Measurements from ENCODE around the gene SHISA5. TPM values are rescaled to one million over a fixed set of nuclear protein-coding genes. Genes with fewer than 3 reads are reported as not detected.

Gene SHISA5
- total and polyA plus RNA-seq, 2 experiments from 2014 or later = 146 to 166 TPM

- H3K36me3 Mint-ChIP-seq (ENCODE audit: low read depth) = peaks cover 41% of the 10 kb centered on the region
- no peaks in the 10 kb centered on the region for H3K27me3 Mint-ChIP-seq (ENCODE audit: insufficient read depth, low read depth, poor library complexity)
- peaks cover 19% of the 10 kb centered on the region for H3K36me3 ChIP-seq (ENCODE audit: insufficient read depth)
Measured at GRCh38 chr3:48446425-48447193, 57.4 kb downstream of the SHISA5 start, which contains the start of gene ATRIP. Gene ATRIP, plus strand, starts transcription at chr3:48446737. Its CDS starts 109 bp downstream, at chr3:48446846.

More at GRCh38 chr3:48446425-48447193, 57.4 kb downstream of the SHISA5 start, which contains the start of gene ATRIP:
- Mint-ChIP-seq H3K4me1 (peaks cover 26% of the 10 kb centered on the region), H3K27ac (peak within 1 kb of the TSS; percentile 95), H3K9me3 (no peaks in the 10 kb centered on the region), H3K4me3 (peak within 1 kb of the TSS; percentile 94)
- Histone ChIP-seq H4K20me1 (replicated peaks; ENCODE audit: insufficient read depth) (peaks cover 27% of the 10 kb centered on the region), H3K9me2 (ENCODE audit: insufficient read depth) (no peaks in the 10 kb centered on the region), H3K27ac (ENCODE audit: low read depth) (peak within 1 kb of the TSS; percentile 78; the same call in 1 of the 2 replicates), H3F3A (replicated peaks; ENCODE audit: low read depth) (peaks cover 52% of the 10 kb centered on the region), H3K4me2 (peak within 1 kb of the TSS; percentile 99), H3K79me2 (replicated peaks; ENCODE audit: insufficient read depth) (peaks cover 38% of the 10 kb centered on the region), H3K27me3 (ENCODE audit: insufficient read depth) (no peaks in the 10 kb centered on the region), H2AFZ (peak within 1 kb of the TSS; percentile 97), H3K4me1 (ENCODE audit: insufficient read depth) (peaks cover 16% of the 10 kb centered on the region; the same call in 1 of the 2 replicates), H3K4me3 (peak within 1 kb of the TSS; percentile 99)
- TF ChIP-seq CREB1 (CRISPR knock-in tag; IDR thresholded peaks at IDR 0.05; ENCODE audit: low read depth) (peak; percentile 98), POLR2AphosphoS5 (IDR thresholded peaks at IDR 0.05; ENCODE audit: low read depth) (peak; percentile 99), JUNB (IDR thresholded peaks at IDR 0.05; ENCODE audit: unreplicated experiment) (no peak), ZNF331 (CRISPR knock-in tag; IDR thresholded peaks at IDR 0.05; ENCODE audit: low read depth) (no peak), NANOG (IDR thresholded peaks at IDR 0.05; ENCODE audit: borderline replicate concordance) (no peak), EZH2 (IDR thresholded peaks at IDR 0.05; ENCODE audit: low read depth, unreplicated experiment) (no peak), STAT1 (IDR thresholded peaks at IDR 0.05; ENCODE audit: unreplicated experiment) (no peak)
- TF ChIP-seq, protein P1, sequence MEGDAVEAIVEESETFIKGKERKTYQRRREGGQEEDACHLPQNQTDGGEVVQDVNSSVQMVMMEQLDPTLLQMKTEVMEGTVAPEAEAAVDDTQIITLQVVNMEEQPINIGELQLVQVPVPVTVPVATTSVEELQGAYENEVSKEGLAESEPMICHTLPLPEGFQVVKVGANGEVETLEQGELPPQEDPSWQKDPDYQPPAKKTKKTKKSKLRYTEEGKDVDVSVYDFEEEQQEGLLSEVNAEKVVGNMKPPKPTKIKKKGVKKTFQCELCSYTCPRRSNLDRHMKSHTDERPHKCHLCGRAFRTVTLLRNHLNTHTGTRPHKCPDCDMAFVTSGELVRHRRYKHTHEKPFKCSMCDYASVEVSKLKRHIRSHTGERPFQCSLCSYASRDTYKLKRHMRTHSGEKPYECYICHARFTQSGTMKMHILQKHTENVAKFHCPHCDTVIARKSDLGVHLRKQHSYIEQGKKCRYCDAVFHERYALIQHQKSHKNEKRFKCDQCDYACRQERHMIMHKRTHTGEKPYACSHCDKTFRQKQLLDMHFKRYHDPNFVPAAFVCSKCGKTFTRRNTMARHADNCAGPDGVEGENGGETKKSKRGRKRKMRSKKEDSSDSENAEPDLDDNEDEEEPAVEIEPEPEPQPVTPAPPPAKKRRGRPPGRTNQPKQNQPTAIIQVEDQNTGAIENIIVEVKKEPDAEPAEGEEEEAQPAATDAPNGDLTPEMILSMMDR (conservative IDR thresholded peaks at IDR 0.05; ENCODE audit: low read depth in 2 of 2) = no peak
- TF ChIP-seq, protein P2, sequence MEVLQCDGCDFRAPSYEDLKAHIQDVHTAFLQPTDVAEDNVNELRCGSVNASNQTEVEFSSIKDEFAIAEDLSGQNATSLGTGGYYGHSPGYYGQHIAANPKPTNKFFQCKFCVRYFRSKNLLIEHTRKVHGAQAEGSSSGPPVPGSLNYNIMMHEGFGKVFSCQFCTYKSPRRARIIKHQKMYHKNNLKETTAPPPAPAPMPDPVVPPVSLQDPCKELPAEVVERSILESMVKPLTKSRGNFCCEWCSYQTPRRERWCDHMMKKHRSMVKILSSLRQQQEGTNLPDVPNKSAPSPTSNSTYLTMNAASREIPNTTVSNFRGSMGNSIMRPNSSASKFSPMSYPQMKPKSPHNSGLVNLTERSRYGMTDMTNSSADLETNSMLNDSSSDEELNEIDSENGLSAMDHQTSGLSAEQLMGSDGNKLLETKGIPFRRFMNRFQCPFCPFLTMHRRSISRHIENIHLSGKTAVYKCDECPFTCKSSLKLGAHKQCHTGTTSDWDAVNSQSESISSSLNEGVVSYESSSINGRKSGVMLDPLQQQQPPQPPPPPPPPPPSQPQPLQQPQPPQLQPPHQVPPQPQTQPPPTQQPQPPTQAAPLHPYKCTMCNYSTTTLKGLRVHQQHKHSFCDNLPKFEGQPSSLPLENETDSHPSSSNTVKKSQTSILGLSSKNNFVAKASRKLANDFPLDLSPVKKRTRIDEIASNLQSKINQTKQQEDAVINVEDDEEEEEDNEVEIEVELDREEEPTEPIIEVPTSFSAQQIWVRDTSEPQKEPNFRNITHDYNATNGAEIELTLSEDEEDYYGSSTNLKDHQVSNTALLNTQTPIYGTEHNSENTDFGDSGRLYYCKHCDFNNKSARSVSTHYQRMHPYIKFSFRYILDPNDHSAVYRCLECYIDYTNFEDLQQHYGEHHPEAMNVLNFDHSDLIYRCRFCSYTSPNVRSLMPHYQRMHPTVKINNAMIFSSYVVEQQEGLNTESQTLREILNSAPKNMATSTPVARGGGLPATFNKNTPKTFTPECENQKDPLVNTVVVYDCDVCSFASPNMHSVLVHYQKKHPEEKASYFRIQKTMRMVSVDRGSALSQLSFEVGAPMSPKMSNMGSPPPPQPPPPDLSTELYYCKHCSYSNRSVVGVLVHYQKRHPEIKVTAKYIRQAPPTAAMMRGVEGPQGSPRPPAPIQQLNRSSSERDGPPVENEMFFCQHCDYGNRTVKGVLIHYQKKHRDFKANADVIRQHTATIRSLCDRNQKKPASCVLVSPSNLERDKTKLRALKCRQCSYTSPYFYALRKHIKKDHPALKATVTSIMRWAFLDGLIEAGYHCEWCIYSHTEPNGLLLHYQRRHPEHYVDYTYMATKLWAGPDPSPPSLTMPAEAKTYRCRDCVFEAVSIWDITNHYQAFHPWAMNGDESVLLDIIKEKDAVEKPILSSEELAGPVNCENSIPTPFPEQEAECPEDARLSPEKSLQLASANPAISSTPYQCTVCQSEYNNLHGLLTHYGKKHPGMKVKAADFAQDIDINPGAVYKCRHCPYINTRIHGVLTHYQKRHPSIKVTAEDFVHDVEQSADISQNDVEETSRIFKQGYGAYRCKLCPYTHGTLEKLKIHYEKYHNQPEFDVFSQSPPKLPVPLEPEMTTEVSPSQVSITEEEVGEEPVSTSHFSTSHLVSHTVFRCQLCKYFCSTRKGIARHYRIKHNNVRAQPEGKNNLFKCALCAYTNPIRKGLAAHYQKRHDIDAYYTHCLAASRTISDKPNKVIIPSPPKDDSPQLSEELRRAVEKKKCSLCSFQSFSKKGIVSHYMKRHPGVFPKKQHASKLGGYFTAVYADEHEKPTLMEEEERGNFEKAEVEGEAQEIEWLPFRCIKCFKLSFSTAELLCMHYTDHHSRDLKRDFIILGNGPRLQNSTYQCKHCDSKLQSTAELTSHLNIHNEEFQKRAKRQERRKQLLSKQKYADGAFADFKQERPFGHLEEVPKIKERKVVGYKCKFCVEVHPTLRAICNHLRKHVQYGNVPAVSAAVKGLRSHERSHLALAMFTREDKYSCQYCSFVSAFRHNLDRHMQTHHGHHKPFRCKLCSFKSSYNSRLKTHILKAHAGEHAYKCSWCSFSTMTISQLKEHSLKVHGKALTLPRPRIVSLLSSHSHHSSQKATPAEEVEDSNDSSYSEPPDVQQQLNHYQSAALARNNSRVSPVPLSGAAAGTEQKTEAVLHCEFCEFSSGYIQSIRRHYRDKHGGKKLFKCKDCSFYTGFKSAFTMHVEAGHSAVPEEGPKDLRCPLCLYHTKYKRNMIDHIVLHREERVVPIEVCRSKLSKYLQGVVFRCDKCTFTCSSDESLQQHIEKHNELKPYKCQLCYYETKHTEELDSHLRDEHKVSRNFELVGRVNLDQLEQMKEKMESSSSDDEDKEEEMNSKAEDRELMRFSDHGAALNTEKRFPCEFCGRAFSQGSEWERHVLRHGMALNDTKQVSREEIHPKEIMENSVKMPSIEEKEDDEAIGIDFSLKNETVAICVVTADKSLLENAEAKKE (CRISPR knock-in tag; IDR thresholded peaks at IDR 0.05) = no peak
- TF ChIP-seq, protein P3, sequence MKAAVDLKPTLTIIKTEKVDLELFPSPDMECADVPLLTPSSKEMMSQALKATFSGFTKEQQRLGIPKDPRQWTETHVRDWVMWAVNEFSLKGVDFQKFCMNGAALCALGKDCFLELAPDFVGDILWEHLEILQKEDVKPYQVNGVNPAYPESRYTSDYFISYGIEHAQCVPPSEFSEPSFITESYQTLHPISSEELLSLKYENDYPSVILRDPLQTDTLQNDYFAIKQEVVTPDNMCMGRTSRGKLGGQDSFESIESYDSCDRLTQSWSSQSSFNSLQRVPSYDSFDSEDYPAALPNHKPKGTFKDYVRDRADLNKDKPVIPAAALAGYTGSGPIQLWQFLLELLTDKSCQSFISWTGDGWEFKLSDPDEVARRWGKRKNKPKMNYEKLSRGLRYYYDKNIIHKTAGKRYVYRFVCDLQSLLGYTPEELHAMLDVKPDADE (IDR thresholded peaks at IDR 0.05) = peak; percentile 72; the same call in 1 of the 2 replicates
- TF ChIP-seq, protein P4, sequence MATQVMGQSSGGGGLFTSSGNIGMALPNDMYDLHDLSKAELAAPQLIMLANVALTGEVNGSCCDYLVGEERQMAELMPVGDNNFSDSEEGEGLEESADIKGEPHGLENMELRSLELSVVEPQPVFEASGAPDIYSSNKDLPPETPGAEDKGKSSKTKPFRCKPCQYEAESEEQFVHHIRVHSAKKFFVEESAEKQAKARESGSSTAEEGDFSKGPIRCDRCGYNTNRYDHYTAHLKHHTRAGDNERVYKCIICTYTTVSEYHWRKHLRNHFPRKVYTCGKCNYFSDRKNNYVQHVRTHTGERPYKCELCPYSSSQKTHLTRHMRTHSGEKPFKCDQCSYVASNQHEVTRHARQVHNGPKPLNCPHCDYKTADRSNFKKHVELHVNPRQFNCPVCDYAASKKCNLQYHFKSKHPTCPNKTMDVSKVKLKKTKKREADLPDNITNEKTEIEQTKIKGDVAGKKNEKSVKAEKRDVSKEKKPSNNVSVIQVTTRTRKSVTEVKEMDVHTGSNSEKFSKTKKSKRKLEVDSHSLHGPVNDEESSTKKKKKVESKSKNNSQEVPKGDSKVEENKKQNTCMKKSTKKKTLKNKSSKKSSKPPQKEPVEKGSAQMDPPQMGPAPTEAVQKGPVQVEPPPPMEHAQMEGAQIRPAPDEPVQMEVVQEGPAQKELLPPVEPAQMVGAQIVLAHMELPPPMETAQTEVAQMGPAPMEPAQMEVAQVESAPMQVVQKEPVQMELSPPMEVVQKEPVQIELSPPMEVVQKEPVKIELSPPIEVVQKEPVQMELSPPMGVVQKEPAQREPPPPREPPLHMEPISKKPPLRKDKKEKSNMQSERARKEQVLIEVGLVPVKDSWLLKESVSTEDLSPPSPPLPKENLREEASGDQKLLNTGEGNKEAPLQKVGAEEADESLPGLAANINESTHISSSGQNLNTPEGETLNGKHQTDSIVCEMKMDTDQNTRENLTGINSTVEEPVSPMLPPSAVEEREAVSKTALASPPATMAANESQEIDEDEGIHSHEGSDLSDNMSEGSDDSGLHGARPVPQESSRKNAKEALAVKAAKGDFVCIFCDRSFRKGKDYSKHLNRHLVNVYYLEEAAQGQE (IDR thresholded peaks at IDR 0.05; ENCODE audit: unreplicated experiment) = peak; percentile 19
- peak; percentile 96 for ATAC-seq
- DNase-seq (ENCODE audit: low spot score) = peak; percentile 97

All from GM23338 (cell line).